Neural progenitor cell (in vitro differentiated cells): ENCODE data around the gene UBR7. TPM values are rescaled to one million over a fixed set of nuclear protein-coding genes. Genes with fewer than 3 reads are reported as not detected.

Source experiments
- DNase-seq: peaks from one replicate; pipeline ENCODE4 v3.0.0-alpha.2; 2016; ENCODE audit warnings: low spot score
- H2AFZ ChIP-seq: fragments of 200-600 bp; sonication (generic); replicated peaks from 2 replicates; pipeline ENCODE4 v1.6.1; 2016; ENCODE audit warnings: antibody characterized with exemption
- H3F3A ChIP-seq: fragments of 200-600 bp; sonication (generic); 2 replicates; pipeline ENCODE4 v1.6.1; 2016; ENCODE audit warnings: antibody characterized with exemption, low read depth
- H3K27ac ChIP-seq: fragments of 200-600 bp; sonication (generic); 2 replicates; pipeline ENCODE4 v1.5.1; 2016; ENCODE audit warnings: mild to moderate bottlenecking
- H3K27me3 ChIP-seq: fragments of 200-600 bp; sonication (generic); 2 replicates; pipeline ENCODE4 v1.6.1; 2016; ENCODE audit warnings: mild to moderate bottlenecking, moderate library complexity
- H3K36me3 ChIP-seq: fragments of 200-600 bp; sonication (generic); 2 replicates; pipeline ENCODE4 v1.5.1; 2016
- H3K4me1 ChIP-seq: fragments of 200-600 bp; sonication (generic); 2 replicates; pipeline ENCODE4 v1.6.1; 2016; ENCODE audit warnings: mixed run types
- H3K4me2 ChIP-seq: fragments of 200-600 bp; sonication (generic); 2 replicates; pipeline ENCODE4 v1.6.1; 2016
- H3K4me3 ChIP-seq: fragments of 200-600 bp; sonication (generic); 2 replicates; pipeline ENCODE4 v1.5.1; 2016
- H3K79me2 ChIP-seq: fragments of 200-600 bp; sonication (generic); 2 replicates; pipeline ENCODE4 v1.6.1; 2016; ENCODE audit warnings: low read depth
- H3K9ac ChIP-seq: fragments of 200-600 bp; sonication (generic); 2 replicates; pipeline ENCODE4 v1.6.1; 2016
- H3K9me3 ChIP-seq: fragments of 200-600 bp; sonication (generic); 2 replicates; pipeline ENCODE4 v1.5.1; 2016; ENCODE audit warnings: low read depth
- H4K20me1 ChIP-seq: fragments of 200-600 bp; sonication (generic); 2 replicates; pipeline ENCODE4 v1.6.1; 2016; ENCODE audit warnings: low read depth
- H3K27ac Mint-ChIP-seq: 3 replicates; pipeline ENCODE4 v1.8.0; 2021; ENCODE audit warnings: mixed read lengths
- H3K27me3 Mint-ChIP-seq: 2 replicates; pipeline ENCODE4 v1.8.0; 2022; ENCODE audit warnings: low read depth, mild to moderate bottlenecking, inconsistent platforms, moderate library complexity, mixed read lengths; ENCODE audit not compliant: insufficient read depth
- H3K36me3 Mint-ChIP-seq: 3 replicates; pipeline ENCODE4 v1.8.0; 2021; ENCODE audit warnings: mixed read lengths
- H3K4me1 Mint-ChIP-seq: 3 replicates; pipeline ENCODE4 v1.8.0; 2021; ENCODE audit warnings: mixed read lengths
- H3K4me3 Mint-ChIP-seq: 3 replicates; pipeline ENCODE4 v1.8.0; 2021; ENCODE audit warnings: mild to moderate bottlenecking, moderate library complexity, mixed read lengths
- H3K9me3 Mint-ChIP-seq: 3 replicates; pipeline ENCODE4 v1.8.0; 2020; ENCODE audit warnings: mixed read lengths
- CTCF ChIP-seq: fragments of 200-600 bp; sonication (generic); IDR thresholded peaks from 2 replicates; pipeline ENCODE4 v1.5.1; 2017; ENCODE audit warnings: antibody characterized with exemption, mild to moderate bottlenecking
- EZH2 ChIP-seq: fragments of 200-600 bp; sonication (generic); IDR thresholded peaks from 2 replicates; pipeline ENCODE4 v1.6.1; 2017; ENCODE audit warnings: antibody characterized with exemption, mild to moderate bottlenecking, moderate library complexity
- EZH2phosphoT487 ChIP-seq: fragments of 200-600 bp; sonication (generic); IDR thresholded peaks from 2 replicates; pipeline ENCODE4 v1.6.1; 2017; ENCODE audit warnings: antibody characterized with exemption
- total RNA-seq: library from RNA; depleted of rRNA; stranded (reverse); fragments of >200 nt; gene quantifications from 2 replicates; pipeline ENCODE4 v1.2.3, GENCODE V29; 2015; ENCODE audit warnings: low replicate concordance

UBR7 gene
- total RNA-seq, 1 donor from 2014 or later, result 55.7 TPM

DNA sequence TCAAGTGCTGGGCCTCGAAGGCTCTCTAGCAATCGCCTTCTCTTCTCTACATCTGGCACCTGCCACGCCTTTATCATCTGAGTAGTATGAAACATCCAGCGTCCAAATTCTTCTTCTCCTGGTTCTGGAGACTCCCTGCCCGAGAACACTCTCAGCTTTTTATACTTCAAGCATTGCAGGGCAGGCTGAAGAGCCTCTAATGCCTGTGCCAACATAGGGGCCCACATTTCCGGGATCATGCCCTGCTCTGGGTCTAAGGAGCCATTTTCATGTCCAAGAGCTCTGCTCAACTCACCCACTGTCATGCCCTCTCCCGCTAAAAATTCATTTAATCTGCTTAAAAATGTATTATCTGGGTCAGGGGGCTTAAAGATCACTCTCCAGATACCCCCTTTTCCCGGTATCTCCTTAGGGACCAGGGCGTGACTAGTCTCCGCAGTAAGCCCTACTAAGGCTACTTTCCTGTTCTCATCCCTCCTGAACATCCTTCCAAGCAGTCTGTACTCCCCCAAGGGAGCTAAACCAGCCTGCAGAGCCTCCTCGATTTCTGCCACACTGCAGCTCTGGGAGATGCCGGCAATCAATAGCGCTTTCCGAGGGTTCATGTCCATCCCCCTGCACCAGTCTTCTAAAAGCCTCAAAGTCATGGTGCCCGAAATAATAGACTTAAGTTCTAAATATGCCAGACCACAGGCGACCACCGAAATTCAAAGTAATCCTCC is 23.3 kb upstream of the UBR7 start:
- Histone ChIP-seq H3K27me3 (no peaks in the 10 kb centered on the region), H3K4me1 (peaks cover 6% of the 10 kb centered on the region), H3K9me3 (no peaks in the 10 kb centered on the region), H2AFZ (peak overlapping the region; percentile 100), H4K20me1 (peaks cover 27% of the 10 kb centered on the region), H3F3A (peaks cover 22% of the 10 kb centered on the region), H3K4me3 (peak overlapping the region; percentile 100), H3K9ac (peak overlapping the region; percentile 91), H3K79me2 (peaks cover 30% of the 10 kb centered on the region), H3K4me2 (peak overlapping the region; percentile 99), H3K36me3 (peaks cover 11% of the 10 kb centered on the region), H3K27ac (no peak overlapping the region)
- Mint-ChIP-seq H3K4me1 (peaks cover 20% of the 10 kb centered on the region), H3K36me3 (peaks cover 5% of the 10 kb centered on the region), H3K27ac (peak overlapping the region; percentile 74), H3K4me3 (peak overlapping the region; percentile 88), H3K27me3 (peaks cover 2% of the 10 kb centered on the region), H3K9me3 (no peaks in the 10 kb centered on the region)
- TF ChIP-seq EZH2phosphoT487, result no peak
- TF ChIP-seq EZH2, result no peak
- TF ChIP-seq CTCF, result no peak
- no peak for DNase-seq

GRCh38 chr14:93184391-93185348 is 22.4 kb upstream of the UBR7 start, which contains the start of the genes LYSET and MOAP1:
LYSET (plus strand) TSS chr14:93185317; CDS start chr14:93185406, 89 bp downstream.
MOAP1 (minus strand) TSS chr14:93184897; CDS start chr14:93184242, 655 bp downstream.
- Mint-ChIP-seq H3K36me3 (peaks cover 5% of the 10 kb centered on the region), H3K27ac (peak within 1 kb of the TSS; percentile 74), H3K27me3 (peaks cover 2% of the 10 kb centered on the region), H3K4me1 (peaks cover 20% of the 10 kb centered on the region), H3K4me3 (peak within 1 kb of the TSS; percentile 94), H3K9me3 (no peaks in the 10 kb centered on the region)
- peaks cover 6% of the 10 kb centered on the region for H3K4me1 ChIP-seq
- H3K4me2 ChIP-seq, result peak within 1 kb of the TSS; percentile 99
- H3K27ac ChIP-seq, result peak within 1 kb of the TSS; percentile 68
- TF ChIP-seq CTCF, result peak; percentile 55
- no peak for TF ChIP-seq EZH2phosphoT487
- H3K9ac ChIP-seq, result peak within 1 kb of the TSS; percentile 91
- peaks cover 27% of the 10 kb centered on the region for H4K20me1 ChIP-seq
- no peaks in the 10 kb centered on the region for H3K9me3 ChIP-seq
- H2AFZ ChIP-seq, result peak within 1 kb of the TSS; percentile 100
- peaks cover 22% of the 10 kb centered on the region for H3F3A ChIP-seq
- H3K79me2 ChIP-seq, result peaks cover 30% of the 10 kb centered on the region
- peaks cover 11% of the 10 kb centered on the region for H3K36me3 ChIP-seq
- DNase-seq, result peak; percentile 95
- H3K4me3 ChIP-seq, result peak within 1 kb of the TSS; percentile 100
- H3K27me3 ChIP-seq, result no peaks in the 10 kb centered on the region

GRCh38 chr14:93185349-93185720 is 21.7 kb upstream of the UBR7 start:
- peak overlapping the region; percentile 68 for H3K27ac ChIP-seq
- Mint-ChIP-seq H3K27ac (peak overlapping the region; percentile 19), H3K4me3 (peak overlapping the region; percentile 94), H3K36me3 (peaks cover 5% of the 10 kb centered on the region), H3K27me3 (peaks cover 2% of the 10 kb centered on the region), H3K4me1 (peaks cover 20% of the 10 kb centered on the region), H3K9me3 (no peaks in the 10 kb centered on the region)
- H3F3A ChIP-seq, result peaks cover 22% of the 10 kb centered on the region
- H3K9ac ChIP-seq, result peak overlapping the region; percentile 53
- peaks cover 27% of the 10 kb centered on the region for H4K20me1 ChIP-seq
- H3K4me1 ChIP-seq, result peaks cover 6% of the 10 kb centered on the region
- peaks cover 11% of the 10 kb centered on the region for H3K36me3 ChIP-seq
- no peaks in the 10 kb centered on the region for H3K27me3 ChIP-seq
- TF ChIP-seq EZH2 (no peak), CTCF (no peak), EZH2phosphoT487 (no peak)
- no peaks in the 10 kb centered on the region for H3K9me3 ChIP-seq
- no peak for DNase-seq
- peaks cover 30% of the 10 kb centered on the region for H3K79me2 ChIP-seq
- peak overlapping the region; percentile 86 for H2AFZ ChIP-seq
- H3K4me3 ChIP-seq, result peak overlapping the region; percentile 100
- H3K4me2 ChIP-seq, result peak overlapping the region; percentile 80
